ENCODE measurements around the gene SFSWAP. TPM values are rescaled to one million over a fixed set of nuclear protein-coding genes. Genes with fewer than 3 reads are reported as not detected.

SFSWAP gene
- total and polyA plus RNA-seq, 2 of the 8 experiments (the other 6 are each of a cell fraction or from before 2014, with no cell fraction given): 36.5 to 49.5 TPM

- TF ChIP-seq KDM1A (IDR thresholded peaks at IDR 0.05; ENCODE audit: borderline replicate concordance, low read length) (no peak), RFX5 (IDR thresholded peaks at IDR 0.05; ENCODE audit: borderline replicate concordance, low read depth, low read length) (no peak), USF2 (IDR thresholded peaks at IDR 0.05; ENCODE audit: low read length) (no peak), RAD21 (IDR thresholded peaks at IDR 0.05 in 1 of 2, conservative IDR thresholded peaks at IDR 0.05 in 1 of 2; ENCODE audit: low read depth in 2 of 2, low read length in 2 of 2) (peak; percentile 58 to 67), KDM5A (IDR thresholded peaks at IDR 0.05; ENCODE audit: low read length) (no peak), RBBP5 (IDR thresholded peaks at IDR 0.05; ENCODE audit: borderline replicate concordance, low read depth, low read length) (no peak), TEAD4 (IDR thresholded peaks at IDR 0.05; ENCODE audit: low read depth, low read length) (0 out of 2 replicates have a peak, but pooled peaks have one; percentile 12), HDAC2 (IDR thresholded peaks at IDR 0.05; ENCODE audit: borderline replicate concordance in 1 of 2, low read depth in 2 of 2, low read length in 2 of 2) (no peak), NANOG (IDR thresholded peaks at IDR 0.05; ENCODE audit: insufficient read depth, low read depth, low read length, poor library complexity, severe bottlenecking) (no peak), ZNF274 (IDR thresholded peaks at IDR 0.05; ENCODE audit: borderline replicate concordance, extremely low read depth, low read length) (no peak), JUND (IDR thresholded peaks at IDR 0.05; ENCODE audit: low read length) (no peak), SAP30 (IDR thresholded peaks at IDR 0.05; ENCODE audit: insufficient read depth, insufficient replicate concordance, low read length) (no peak)
Measured at GRCh38 chr12:131755305-131756113, 44.6 kb downstream of the SFSWAP start (continued).
